HPDE6-E6E7 (cell line): ENCODE measurements around the gene FAAH2.
"Not testable (repeated sequence)": the region's sequence is repeated elsewhere in the genome, so short reads cannot be mapped to it uniquely, and the experiment has no call there.

Source experiments
- DNase-seq: peaks from one replicate; pipeline ENCODE4 v3.0.0; 2011; ENCODE audit warnings: missing footprints; ENCODE audit errors: extremely low spot score

Gene FAAH2, protein sequence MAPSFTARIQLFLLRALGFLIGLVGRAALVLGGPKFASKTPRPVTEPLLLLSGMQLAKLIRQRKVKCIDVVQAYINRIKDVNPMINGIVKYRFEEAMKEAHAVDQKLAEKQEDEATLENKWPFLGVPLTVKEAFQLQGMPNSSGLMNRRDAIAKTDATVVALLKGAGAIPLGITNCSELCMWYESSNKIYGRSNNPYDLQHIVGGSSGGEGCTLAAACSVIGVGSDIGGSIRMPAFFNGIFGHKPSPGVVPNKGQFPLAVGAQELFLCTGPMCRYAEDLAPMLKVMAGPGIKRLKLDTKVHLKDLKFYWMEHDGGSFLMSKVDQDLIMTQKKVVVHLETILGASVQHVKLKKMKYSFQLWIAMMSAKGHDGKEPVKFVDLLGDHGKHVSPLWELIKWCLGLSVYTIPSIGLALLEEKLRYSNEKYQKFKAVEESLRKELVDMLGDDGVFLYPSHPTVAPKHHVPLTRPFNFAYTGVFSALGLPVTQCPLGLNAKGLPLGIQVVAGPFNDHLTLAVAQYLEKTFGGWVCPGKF

DNA sequence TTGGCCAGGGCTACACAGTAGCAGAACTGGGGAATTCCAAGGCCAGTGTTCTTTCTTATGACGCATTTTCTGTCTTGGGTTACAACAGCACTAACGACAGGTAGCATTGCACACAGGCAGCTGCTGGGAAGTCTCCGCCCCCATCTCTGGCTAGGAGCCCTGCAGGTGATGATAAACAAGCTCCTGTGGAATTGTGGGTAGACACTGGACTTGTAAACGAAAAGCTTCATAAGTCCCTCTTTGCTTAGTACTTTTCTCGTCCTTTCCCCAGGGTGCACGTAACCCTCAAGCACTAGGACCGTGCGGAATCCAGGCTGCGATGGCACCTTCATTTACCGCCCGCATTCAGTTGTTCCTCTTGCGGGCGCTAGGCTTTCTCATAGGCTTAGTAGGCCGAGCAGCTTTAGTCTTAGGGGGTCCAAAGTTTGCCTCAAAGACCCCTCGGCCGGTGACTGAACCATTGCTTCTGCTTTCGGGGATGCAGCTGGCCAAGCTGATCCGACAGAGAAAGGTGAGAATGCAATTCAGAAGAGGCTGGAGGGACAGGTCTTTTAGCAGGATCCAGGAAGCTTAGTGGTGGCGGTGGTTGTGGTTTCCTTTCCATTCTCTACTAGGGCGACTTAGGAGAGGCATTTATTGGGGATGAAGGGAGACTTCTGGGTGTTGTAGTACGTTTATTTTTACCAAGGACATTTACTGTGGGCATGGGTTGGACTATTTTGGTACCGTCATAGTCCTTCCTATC lies at the start of gene FAAH2:
FAAH2 (plus strand) TSS at position 200 of the 745 bp plus-strand sequence; CDS start at position 320, 120 bp downstream.
- DNase-seq, result peak; percentile 35

DNA sequence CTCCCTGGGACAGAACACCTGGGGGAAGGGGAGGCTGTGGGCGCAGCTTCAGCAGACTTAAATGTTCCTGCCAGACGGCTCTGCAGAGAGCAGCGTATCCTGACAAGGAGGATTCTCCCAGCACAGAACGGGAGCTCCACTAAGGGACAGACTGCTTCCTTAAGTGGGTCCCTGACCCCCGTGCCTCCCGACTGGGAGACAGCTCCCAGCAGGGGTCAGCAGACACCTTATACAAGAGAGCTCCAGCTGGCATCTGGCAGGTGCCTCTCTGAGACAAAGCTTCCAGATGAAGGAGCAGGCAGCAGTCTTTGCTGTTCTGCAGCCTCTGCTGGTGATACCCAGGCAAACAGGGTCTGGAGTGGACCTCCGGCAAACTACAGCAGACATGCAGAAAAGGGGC lies 44.5 kb upstream of the FAAH2 start:
- DNase-seq, result no peak

DNA sequence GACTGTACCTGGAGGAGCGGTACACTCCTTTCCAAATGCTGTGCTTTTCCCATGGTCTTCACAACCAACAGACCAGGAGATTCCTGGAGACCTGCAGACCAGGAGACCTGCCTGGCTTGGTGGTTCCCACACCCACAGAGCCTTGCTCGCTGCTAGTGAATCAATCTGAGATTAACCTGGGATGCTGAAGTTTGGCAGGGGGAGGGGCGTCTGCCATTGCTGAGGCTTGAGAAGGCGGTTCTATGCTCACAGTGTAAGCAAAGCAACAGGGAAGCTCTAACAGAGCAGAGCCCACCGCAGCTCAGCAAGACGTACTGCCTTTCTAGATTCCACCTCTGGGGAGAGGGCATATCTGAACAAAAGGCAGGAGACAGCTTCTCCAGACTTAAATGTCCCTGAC lies 34.5 kb upstream of the FAAH2 start:
- DNase-seq, result no peak

DNA sequence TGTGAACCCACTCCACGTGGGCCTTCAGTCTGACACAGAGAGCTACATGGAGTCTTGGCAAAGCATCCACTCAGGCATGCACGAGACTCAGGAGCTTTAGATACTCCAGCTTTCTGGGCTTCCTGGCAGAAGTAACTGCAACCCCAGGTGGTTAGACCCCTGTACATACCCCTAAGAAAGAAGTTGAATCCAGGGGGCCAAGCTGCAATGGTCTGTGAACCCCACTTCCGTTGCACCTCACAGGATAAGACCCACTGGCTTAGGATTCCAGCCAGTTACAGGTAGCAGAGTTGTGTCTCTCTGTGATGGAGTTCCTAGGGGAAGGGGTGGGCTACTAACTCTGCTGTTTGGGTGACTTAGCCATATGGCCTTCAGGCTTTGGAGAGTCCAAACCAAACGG lies 21.4 kb upstream of the FAAH2 start:
- no peak for DNase-seq

DNA sequence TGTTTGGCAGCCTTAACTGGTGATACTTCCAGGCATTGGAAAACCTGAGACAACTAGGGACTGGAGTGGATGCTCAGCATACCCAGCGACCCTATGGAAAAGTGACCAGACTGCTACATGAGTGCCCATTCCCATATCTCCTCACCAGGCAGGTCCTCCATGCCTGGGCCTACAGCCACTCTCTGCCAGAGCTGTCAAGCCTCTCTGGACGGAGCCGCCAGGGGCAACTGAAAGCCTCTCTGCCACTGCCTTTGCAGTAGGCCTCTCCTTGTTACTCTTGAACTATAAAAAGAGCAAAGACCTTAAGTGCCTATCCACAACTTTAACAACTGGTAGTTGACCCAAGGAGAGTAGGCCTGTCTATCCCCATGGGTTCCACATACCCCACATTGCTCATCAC lies 20.2 kb upstream of the FAAH2 start:
- DNase-seq, result no peak

DNA sequence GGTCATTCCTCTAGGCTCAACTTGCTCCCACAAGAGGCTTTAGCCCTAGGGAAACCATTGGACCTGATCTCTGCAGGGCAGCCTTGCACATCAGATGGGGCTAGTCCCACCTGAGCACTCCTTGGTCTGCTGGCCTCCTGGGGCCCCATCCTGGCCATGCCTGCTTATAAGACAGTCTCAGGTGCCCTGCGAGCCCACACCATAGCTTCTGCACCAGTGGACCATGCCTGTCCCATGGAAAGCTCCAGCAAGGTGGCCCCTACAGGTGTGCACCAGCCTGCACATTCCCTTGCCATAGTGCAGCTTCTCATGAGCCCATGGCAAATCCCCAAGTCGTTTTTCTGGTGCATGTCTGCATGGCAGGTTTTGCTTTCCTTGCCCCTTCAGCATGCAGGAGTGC lies 19.6 kb upstream of the FAAH2 start:
- no peak for DNase-seq

DNA sequence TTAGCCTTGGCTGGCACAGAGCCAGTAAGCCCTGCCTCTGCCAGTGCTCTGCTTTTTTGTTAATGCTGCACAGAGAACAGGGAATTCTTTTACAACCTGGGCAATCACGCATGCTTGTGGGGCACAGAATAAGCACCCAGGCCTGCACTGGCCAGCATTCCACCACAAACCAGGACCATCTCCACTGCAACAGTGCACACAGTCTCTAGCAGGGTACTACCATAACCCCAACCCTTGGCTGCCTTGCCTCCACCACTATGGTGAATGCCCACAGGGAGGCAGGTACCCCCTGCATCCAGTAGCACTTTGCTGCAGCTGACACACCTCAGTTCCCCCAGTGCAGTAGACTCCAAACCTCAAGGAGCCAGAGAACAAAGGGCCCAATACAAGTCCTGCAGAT lies 19.2 kb upstream of the FAAH2 start:
- no peak for DNase-seq

DNA sequence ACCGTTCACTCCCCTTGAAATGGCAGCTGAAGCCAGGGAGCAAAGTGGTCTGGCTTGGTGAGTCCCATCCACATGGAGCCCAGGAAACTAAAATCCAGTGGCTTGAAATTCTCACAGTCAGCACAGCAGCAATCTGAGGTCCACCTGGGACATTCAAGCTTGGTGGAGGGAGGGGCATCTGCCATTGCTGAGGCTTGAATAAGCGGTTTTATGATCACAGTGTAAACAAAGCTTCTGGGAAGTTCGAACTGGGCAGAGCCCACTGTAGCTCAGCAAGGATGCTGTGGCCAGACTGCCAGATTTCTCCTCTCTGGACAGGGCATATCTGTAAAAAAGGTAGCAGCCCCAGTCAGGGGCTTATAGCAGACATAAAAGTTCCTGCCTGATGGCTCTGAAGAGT lies 15.5 kb upstream of the FAAH2 start:
- no peak for DNase-seq

DNA sequence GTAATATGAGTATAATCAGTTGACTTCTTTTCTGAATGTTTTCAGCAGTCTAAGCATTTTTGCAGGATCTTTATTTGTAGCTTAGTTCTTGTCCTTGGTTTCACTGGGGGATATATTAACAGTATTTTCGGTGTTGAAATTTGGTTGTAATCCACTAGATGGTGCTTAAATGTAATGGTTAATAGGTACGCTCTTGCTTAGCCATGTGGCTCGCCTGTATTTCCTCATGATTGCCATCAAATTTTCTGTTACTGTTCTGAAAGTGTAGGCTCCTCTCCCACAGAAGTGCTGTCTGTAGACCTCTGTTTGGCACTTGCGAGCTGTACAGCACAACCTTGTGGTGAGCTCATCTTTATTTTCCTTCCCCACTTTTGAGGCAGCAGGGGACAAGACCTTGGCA lies 3.9 kb upstream of the FAAH2 start:
- no peak for DNase-seq

DNA sequence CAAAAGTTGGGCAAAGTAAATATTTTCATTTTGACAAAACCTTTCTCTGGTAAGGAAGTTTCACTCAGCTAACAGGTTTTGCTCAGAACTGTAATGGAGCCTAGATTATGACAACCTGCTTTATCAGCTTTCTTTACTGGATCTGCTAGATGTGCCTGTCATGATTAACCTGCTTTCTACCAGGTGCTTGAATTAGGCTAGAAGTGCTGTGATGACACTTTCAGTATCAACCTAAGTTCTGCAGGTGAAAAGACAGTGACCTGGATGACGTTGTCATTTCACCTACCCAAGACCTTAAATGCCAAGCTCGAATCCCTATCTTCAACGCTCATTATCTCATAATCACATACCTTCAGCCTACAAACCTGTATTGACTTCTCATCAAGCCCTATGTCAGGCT lies 1.5 kb upstream of the FAAH2 start:
- no peak for DNase-seq

DNA sequence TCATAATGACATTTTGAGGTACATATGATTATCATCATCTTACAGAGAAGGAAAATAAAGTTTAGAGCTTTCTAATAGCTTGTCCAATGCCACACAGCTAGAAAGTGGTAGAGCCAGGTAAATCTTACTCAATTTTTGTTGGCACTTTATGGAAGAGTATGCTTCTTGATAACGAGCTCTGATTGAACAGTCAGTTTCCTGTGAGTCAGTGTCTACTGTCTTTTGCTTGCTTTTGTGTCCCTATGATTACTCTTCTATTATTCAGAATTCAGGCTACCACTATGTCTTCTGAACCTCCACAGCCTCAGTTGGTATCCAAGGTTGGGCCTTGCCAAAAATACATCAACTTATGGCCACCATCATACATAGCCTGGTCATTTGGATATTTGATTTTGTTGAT lies 2.6 kb downstream of the FAAH2 start:
- DNase-seq, result no peak

DNA sequence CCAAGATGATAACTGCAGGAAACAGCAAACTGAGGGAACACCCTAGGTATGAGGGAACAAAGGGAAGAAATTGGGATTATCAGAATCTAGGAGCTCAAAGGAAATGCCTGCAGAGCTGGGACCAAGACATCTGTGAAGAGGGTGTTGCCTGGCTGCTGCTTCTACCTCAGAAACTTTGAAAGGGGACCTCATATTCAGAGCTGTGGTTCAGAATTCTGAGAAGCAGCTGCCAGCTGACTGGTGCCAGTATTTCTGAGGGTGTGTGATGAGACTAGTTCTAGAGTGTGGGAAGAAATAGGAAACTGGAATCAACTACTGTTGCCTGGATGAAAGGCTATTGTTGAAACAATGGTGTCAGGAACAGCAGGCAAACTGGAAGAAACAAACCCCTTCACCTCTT lies 8.5 kb downstream of the FAAH2 start:
- DNase-seq, result no peak

DNA sequence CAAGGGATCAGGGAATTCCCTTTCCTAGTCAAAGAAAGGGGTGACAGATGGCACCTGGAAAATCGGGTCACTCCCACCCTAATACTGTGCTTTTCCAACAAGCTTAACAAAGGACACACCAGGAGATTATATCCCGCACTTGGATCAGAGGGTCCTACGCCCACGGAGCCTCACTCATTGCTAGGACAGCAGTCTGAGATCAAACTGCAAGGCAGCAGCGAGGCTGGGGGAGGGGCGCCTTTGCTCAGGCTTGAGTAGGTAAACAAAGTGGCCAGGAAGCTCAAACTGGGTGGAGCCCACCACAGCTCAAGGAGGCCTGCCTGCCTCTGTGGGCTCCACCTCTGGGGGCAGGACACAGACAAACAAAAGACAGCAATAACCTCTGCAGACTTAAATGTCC lies 9.2 kb downstream of the FAAH2 start:
- DNase-seq, result not testable (repeated sequence)

DNA sequence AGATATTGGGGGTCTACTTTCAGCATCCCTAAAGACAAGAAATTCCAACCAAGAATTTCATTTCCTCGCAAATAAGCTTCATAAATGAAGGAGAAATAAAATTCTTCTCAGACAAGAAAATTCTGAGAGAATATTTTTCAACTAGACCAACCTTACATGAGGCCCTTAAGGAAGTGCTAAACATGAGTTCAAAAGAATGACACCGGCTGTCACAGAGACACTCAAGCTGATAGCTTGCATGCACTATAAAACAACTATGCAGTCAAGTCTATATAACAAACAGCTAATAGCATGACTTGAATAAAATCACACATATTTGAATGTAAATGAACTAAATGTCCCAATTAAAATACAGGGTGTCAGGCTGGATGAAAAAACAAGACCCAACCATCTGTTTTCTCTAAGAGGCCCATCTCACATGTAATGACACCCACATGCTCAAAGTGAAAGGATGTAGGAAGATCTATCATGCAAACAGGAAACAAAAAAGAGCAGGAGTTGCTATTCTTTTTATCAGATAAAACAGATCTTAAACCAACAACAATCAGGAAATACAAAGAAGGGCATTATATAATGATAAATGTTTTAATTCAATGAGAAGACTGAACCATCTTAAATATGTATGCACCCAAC lies 27.2 kb downstream of the FAAH2 start:
- no peak for DNase-seq

DNA sequence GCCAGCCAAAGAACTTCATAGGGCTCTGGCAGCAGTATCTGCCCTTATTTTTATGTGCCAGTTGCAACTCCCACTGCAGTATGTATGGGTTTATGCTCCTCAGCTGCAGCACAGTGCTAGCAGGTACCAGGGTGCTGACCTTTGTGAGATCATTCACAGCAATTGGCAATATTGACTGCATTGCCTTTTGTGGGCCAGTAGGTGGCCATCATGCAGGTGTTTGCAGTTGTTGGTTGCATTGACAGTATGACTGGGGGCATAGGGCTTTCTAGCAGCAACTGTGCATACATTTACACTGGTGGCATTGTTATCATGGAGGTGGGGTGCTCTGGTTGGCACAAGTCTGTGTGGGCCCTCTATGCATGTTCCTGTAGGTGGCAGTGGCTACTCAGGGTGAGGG lies 42.5 kb downstream of the FAAH2 start:
- no peak for DNase-seq

DNA sequence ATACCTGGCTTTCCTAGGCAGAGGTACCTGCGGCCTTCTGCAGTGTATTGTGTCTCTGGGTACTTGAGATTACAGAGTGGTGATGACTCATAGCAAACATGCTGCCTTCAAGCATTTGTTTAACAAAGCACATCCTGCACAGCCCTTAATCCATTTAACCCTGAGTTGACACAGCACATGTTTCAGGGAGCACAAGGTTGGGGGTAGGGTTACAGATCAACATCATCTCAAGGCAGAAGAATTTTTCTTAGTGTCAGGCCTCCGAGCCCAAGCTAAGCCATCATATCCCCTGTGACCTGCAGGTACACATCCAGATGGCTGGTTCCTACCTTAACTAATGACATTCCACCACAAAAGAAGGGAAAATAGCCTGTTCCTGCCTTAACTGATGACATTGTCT lies 49.3 kb downstream of the FAAH2 start:
- DNase-seq, result not testable (repeated sequence)

DNA sequence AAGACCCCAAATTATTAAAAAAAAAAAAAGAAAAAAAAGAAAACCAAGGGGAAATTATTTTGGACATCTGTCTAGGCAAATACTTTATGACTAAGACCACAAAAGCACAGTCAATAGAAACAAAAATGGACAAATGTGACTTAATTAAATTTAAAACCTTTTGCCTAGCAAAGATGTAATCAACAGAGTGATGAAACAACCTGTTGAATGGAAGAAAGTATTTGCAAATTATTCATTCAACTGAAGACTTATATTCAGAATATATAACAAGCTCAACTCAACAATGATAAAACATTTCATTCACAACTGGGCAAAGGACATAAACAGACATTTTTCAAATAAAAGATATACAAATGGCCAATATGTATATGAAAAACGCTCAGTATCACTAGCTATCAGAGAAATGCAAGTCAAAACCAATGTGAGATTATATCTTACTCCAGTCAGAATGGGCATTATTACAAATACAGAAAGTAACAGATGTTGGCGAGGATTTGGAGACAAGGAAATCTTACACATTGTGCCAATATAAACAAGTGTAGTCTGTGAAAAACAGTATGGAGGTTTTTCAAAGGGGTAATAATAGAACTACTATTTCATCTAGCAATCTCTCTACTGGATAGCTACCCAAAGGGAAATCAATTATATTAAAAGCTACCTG lies 67.1 kb downstream of the FAAH2 start:
- no peak for DNase-seq

DNA sequence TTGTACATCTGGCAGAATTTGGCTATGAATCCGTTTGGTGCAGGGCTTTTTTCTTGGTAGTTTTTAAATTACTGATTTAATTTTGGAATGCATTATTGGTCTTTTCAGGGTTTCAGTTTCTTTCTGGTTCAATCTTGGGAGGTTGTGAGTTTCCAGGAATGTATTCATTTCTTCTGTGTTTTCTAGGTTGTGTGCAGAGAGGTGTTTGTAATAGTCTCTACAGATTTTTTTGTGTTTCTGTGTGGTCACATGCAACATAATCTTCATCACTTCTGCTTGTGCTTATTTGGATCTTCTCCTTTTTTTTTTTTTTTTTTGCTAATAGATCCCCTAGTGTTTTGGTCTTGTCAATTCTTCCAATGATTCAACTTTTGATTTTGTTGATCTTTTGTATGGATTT lies 77.6 kb downstream of the FAAH2 start:
- no peak for DNase-seq

DNA sequence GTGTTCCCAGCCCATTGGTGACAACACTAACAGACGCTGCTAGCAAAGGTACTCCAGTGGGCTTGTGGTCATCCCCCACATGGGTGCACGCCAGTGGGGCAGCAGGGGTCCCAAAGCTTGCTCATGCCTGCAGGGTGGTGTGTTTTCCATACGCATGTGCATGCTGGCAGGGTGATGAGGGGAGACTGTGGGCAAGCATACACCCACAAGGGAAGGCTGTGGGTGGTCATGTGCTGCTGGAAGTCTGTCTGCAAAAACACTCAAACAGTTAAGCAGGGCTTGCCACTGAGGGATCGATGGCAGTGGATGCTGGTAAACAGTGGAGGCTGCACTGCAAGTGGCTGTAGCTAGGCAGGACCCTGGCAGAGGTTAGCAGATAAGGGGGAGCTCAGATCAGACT lies 79.9 kb downstream of the FAAH2 start:
- DNase-seq, result no peak

DNA sequence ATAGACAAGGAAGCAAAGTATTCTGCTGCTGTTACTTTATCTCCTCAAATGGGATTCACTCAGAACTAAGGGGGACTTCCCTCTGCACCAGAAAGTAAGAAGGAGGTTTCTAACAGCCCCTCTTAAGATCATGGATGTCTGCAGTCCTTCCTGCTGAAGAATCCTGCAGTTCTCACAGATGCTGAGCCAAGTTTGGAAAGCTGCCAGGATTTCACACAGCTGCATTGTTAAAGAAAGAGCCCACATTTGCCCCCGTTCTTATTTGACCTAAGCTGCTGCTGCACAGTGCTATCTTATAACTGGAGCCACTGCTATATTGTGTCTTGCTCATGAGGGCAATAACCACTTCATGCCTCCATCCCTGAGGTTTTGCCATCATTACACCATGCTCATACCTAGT lies 81.1 kb downstream of the FAAH2 start:
- DNase-seq, result no peak

DNA sequence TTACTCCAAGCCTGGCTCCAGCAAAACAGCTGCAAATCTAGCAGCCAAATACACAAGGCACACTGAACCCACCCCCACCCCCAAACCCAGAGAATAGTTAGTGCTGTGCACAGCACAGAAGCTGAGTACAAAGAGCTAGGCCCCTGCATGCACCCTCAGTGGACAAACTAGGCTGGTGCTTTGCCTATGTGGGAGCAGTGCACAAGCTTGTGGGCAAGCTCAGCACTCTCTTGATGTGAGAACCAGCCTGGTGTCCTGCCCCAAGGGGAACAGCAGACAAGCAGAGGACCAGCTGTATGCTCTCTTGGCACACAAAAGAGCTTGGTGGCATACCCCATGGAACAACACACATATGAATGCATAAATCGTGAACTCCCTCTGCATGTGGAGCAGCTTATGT lies 81.7 kb downstream of the FAAH2 start:
- DNase-seq, result no peak

DNA sequence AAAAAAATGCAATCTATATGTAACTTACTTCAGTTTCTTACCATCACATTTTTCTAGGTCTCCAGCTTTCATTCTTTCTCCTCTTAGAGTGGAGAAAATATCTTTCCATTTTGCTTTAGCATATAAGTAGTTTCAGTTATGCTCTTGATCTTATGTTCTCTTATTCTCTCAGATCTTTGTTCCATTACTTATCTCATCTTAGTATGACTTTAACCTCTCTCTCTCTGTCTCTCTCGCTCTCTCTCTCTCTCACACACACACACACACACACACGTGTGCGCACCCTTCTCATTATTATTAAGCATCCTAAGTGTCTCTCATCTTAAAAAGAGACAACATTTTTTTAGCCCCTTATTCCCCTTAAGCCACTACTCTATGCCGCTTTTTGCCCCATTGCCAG lies 92.8 kb downstream of the FAAH2 start:
- DNase-seq, result no peak
